ENCODE results near the gene TNFAIP8.

Gene TNFAIP8

DNA sequence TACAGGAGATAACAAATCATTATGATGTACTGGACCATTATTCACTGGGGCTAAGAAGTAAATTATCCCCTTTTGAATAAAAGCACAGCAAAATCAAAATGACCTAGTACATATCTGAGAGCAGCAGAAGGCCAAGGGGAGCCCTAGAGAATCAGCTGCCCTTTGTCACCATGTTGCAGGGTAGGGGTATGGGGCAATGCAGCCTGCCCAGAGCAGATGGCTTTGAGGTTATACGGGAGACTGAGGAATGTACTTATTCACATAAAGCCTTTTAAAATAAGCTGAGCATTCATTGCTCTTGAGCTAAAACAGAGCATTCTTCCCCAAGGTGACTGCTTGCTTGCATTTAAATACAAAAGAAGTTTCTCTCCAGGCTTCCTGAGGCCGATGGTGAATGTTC is 2.6 kb upstream of the TNFAIP8 start:
- no peak for DNase-seq

GRCh38 chr5:119353686-119354366 is 2.0 kb upstream of the TNFAIP8 start:
- DNase-seq, result no peak

DNA sequence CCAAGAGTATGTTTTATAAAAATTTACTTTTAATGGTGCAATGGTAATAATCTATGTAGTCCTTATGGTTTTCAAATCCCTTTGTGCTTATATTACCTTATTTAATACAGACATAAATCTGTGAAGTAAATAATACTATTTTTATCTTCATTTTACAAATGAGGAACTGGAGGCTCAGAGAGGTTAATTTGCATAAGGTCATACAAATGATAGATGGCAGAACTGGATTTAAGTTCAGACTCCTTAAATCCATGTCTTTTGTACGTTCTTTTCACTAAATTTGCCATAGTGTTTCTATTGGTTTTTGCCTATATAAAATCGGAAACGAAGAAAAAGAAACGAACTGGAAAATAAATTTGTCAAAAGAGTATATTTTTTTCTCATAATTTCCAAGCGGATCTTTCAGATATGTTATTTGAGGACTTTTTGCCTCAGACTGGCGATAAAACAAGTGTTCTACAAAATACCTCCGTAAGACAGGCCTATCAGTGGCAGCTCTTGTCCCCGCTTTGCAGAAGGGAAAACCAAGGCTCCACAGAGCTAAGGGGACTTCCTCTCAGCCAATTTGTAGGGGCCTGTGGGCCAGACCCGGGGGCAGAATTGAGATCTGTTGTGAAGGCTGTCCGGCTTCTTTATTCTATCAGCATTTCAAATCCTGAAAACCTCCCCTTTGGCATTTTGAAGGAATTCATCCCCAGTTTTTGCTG is 1.1 kb upstream of the TNFAIP8 start:
- DNase-seq, result no peak

DNA sequence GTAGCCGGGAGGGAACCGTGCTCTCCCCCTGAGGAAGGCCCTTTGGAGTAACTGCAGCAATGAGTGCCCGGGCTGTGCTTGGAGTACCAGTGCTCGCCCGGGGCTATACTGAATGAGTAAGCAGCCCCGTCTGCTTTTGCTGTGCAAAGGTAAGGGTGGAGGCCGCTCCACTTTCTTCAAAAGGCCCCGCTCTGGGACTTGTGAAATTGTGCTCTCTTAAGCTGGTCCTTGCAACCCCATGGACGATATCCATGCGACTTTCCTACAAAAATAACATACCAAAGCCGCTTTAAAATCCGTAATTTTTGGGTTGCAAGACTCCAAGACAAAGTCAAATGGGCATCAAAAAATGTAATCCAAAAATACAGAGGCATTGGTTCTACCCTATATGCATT is 578 bp upstream of the TNFAIP8 start:
- no peak for DNase-seq

DNA sequence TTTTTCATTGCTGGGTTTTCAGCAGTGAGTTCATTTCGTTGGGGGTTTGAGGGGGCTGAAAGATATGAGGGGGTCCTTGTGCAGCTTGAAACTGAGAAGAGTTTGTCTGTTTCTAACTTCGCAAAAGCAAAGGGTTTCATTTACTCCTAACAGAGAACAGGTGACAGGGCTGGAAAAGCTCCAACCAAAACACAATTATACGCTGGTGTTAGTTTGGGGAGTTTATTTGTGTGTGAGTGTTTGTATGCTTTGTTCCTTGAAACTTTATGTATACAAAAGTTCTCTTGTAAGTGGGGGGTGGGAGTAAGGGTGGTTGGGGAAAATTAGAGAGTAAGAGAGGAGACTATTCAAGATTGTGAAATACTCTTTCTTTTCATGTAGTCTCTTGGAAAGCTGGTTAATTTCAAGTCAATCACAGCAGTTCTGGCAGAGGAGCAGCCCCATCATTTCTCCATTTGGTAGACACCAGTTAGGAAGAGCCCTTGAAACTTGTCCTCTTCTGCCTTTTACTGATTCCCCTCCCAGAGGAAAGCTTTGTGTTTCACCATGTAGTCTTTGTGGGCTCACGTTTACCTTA is 881 bp downstream of the TNFAIP8 start:
- DNase-seq, result no peak

DNA sequence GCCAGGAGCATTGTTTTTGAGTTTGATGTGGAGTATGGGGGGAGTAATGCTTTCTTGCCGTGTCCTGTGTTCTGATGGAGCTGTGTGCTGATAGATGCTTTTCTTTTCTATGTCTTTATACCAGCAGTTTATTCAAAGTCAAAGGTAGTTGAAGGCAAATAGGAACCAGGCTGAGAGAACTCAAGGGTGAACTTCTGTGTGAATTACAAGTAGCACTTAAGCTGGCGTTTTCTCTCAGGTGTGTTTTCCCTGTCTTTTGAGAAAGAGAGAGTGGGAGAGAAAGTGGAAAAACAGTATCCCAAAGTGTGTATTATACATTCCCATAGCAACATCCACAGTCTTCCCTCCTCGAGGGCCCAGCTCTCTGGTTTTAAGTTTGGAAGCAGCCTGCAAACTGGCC is 1.5 kb downstream of the TNFAIP8 start:
- DNase-seq, result no peak

DNA sequence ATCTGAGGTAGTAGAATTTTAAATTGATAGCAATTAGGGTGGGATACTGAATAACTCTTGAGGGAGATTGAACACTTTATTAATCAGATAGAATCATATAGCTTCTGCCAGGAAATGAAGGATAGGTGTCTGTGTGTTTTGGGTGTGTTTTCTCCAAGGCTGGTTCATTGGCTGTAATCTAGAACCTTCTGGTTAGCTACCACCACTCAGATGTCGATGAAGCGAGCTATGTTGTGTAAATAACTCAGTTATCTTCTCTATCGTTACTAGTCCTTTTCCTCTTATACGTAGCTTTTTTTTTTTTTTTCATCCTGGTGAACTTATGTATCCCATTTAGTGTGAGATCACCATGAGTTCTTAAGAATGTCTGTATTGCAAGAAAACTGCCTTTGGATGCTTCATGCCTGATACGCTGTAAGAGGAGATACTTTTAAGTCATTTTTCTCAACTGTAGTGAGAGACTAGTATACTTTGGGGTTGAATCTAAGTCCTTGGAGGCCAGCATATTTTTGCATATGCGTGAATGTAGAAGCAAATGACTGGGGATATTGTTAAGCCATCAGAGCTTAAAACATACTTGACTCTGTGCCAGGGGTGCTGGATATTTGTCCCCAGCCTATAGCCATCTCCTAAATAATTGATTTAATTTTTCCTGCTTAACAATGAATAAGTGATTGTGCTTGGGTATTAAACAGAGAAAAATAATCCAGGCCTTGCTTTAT is 2.1 kb downstream of the TNFAIP8 start:
- no peak for DNase-seq

- DNase-seq, result no peak
Observed at GRCh38 chr5:119358530-119358900, 2.7 kb downstream of the TNFAIP8 start.

DNA sequence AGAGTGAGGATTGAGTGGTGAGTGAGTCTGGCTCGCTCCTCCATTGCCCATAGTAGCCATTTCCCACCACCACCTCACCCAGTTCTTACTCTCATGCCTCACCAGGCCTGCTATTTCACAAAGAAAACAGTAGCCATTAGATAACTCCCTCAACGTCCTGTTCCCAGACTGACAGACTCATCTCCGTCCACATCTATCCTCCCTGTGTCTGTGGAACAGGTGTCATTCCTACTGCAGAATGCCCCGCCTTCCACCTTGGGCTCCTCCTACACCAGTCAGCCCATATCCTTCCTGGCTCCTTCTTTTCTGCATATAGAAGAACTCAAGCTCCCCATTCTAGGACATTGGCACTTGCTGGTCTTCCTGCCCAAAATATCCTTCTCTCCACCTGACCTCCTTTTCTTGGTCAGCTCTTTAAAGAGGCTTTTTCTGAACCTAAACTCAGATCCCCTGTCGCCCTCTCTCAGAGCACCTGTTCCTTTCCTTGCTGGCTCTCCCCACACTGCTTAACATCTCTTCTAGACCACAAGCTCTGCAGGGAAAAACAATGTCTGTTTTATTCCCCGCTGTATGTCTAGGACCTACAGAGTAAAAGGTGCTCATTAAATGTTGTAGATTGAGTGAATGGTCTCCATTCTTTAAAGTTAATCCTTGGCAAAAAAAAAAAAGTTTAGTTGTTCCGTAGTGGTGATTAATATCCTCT is 3.2 kb downstream of the TNFAIP8 start:
- no peak for DNase-seq

DNA sequence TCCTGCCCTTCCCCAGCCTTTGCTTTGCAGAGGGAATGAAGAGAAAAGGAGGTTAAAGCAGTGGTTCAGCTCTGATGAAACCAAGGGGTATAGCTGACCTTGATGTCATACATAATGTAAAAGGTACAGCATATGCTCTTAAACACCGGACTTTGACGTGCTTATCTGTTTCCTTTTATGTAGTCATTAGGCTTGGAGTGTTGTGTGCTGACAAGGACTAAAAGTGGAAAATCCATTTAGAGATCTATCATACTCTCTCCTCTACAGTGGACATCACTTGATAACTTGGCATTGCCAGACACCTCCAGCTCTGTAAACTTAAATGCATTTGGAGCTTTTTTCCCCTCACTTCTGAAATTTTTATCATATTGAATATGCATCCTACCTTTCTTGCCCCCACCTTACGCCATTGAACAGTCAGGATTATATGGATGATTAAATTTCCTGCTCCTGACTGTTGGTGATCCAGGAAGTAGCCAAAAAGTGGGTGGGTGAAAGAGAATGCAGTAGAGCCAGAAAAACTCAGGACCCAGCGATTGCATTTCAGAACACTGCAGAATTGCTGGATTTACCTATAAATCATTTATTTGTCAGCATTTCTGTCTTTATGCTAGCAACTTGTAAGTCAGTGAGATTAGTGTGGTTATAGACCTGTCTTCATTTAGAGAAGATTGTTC is 4.1 kb downstream of the TNFAIP8 start:
- DNase-seq, result no peak

- DNase-seq, result no peak
Observed at GRCh38 chr5:119360905-119361593, 5.2 kb downstream of the TNFAIP8 start.

DNA sequence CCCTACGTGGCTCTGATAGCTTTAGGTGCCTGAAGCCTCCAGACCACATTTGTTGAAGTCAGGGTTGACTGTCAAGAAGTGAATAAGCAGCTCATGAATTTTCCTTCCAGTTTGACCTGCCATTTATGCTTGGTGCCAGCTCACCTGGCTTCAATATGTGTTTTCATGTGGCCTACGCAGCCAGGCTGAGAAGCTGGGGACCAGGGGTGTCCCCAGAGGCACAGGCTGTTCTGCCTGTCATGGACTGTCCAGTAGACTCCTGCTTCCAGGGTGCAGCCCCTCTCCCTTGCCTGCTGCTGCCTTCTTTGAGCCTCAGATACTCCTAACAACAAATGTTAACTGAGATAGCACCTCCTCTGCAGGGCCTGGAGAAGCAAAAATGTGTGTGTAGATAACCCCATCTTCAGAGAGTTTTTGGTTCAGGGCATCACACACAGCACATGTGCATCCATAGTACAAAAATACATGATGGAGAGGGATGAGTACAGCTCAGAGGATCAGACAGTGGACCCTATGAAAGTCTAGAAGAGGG is 5.8 kb downstream of the TNFAIP8 start:
- no peak for DNase-seq

- DNase-seq, result no peak
Observed at GRCh38 chr5:119362714-119363113, 6.9 kb downstream of the TNFAIP8 start.

DNA sequence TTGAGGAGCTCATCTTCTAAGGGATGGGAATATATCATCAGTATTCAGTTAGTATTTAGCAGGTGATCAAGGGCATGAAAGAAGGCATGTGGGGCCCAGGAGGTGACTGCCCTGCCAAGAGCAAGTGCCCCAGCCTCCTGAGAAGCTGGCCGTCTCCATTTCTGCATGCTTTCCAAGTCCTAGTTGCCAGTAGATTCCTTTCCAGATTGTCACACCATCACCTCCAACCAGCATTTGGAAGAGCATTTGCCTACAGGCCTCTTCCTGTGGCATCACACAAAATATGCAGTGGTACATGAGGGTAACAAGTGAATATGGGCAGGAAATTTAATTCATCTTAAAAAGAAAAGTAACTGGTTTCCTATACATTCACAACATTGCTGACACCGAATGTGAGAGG is 7.5 kb downstream of the TNFAIP8 start:
- no peak for DNase-seq

- no peak for DNase-seq
Observed at GRCh38 chr5:119363936-119364335, 8.1 kb downstream of the TNFAIP8 start.

DNA sequence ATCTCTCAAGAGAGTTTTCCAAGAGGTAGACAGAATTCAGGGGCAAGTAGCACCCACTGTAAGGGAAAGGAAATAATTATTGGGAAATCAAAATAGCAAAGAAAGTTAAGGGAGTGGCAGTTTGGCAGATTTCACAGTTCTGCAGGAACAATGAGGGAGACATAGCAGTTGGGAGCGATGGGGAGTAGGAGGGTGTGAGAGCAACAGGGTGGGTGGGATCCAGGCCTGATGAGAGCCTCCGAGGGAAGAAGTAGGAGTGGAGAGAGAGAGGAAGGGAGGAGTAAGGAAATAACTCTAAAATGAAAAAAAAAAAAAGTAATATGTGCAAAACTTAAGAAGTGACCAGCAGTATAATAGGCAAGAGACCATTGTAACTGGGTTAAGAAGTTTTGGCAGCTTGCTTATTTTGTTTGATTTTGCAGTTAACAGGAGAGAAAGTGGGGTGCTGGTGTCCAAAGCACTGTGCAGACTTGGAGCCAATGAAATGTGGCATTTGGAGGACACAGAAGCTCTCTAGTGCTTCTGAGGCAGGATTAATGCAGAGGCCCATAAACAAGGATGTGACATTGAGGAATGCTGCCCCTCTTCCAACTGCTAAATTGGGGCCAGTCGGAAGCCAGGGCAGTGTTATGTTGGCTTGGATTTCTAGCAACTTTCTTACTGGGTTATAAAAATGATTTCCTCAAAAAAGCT is 10.2 kb downstream of the TNFAIP8 start:
- no peak for DNase-seq

DNA sequence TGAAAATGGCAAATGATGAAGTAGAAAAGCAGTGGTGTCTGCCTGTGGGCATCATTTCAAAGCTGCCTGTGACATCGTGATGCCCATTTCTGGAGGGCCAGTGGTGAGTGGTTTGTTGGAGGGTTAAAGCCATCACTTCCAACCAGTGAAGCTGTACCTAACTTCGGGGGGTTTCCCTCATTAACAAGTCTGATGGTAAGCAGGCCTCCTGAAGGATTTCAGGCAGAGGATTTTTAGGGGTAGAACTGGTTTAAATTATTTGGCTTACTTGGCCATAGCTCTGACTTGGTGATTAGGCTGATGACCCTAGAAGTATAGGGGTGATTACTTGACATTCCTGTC is 10.7 kb downstream of the TNFAIP8 start:
- no peak for DNase-seq

GRCh38 chr5:119367502-119368237 is 11.9 kb downstream of the TNFAIP8 start:
- DNase-seq, result no peak

GRCh38 chr5:119368238-119368630 is 12.4 kb downstream of the TNFAIP8 start:
- no peak for DNase-seq

- no peak for DNase-seq
Observed at GRCh38 chr5:119370486-119370885, 14.7 kb downstream of the TNFAIP8 start.

Data from NCI-H524 treated with DMSO at 0.1 percent for 48 hours (cell line).